Measurements from ENCODE around the gene HLA-DPB1.
"Not testable (repeated sequence)": the region's sequence is repeated elsewhere in the genome, so short reads cannot be mapped to it uniquely, and the experiment has no call there.

Gene HLA-DPB1

DNA sequence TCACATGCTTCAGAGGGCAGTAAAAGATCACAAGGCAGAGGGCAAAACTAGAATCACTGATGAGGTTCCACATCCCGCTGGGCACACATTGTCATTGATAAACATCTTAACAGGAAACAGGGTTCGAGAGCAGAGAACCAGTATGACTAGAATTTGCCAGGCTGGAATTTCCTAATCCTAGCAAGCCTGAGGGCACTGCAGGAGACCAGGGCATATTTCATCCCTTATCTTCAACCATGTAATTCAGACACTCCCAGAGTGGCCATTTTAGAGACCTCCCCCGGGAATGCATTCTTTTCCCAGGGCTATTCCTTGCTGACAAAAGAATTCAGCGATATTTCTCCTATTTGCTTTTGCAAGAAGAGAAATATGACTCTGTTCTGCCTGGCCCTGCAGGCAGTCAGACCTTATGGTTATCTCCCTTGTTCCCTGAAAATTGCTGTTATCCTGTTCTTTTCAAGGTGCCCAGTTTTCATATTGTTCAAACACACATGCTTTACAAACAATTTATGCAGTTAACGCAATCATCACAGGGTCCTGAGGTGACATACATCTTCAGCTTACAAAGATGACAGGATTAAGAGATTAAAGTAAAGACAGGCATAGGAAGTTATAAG lies 25.4 kb downstream of the HLA-DPB1 start:
- not testable (repeated sequence) for H2AFZ ChIP-seq (ENCODE audit: low read length); DNase-seq (ENCODE audit: low spot score)
- no CpG with 5 or more reads among the region's 5 CpGs for WGBS, 2 donors (ENCODE audit: extremely low coverage in 2 of 2, insufficient read length in 2 of 2, insufficient replicate concordance in 1 of 2)

DNA sequence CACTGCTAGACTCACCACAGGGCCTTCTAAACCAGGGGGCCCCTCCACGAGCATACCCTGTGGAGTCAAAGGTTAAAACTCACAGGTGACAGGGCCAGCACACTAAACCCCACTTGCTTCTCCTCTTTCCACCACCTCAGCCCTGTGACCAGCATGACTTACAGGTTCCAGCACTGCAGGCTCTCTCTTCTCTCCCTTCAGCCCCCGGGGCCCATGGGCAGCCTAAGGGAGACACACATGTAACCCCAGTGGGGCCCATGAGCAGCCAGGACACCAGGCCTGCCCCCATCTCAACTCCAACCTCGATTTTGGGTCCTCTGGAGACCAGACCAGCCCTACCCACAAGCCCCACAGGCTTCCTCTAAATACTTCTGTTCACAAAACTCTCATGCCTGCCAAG lies 28.0 kb downstream of the HLA-DPB1 start:
- Histone ChIP-seq H3K4ac (ENCODE audit: low read length) (no peak overlapping the region), H4K8ac (ENCODE audit: low read depth, low read length) (no peak overlapping the region), H3K79me1 (ENCODE audit: low read depth, low read length) (no peaks in the 10 kb centered on the region), H2AFZ (ENCODE audit: low read length) (no peak overlapping the region), H3K14ac (ENCODE audit: low read length) (no peak overlapping the region), H3K18ac (ENCODE audit: low read length) (no peak overlapping the region), H3K4me2 (ENCODE audit: insufficient read depth, low read length, poor library complexity, severe bottlenecking) (no peak overlapping the region), H2BK5ac (ENCODE audit: low read length) (no peak overlapping the region), H3K27ac (replicated peaks; ENCODE audit: low read length) (no peak overlapping the region), H2BK12ac (ENCODE audit: low read length) (no peak overlapping the region), H3K9me3 (replicated peaks in 1 of 2; ENCODE audit: control insufficient read depth in 2 of 2, insufficient read depth in 1 of 2, low read depth in 1 of 2, low read length in 2 of 2) (peaks cover 0 to 5% of the 10 kb centered on the region in 2 donors), H3K36me3 (replicated peaks in 1 of 2; ENCODE audit: control insufficient read depth in 2 of 2, insufficient read depth in 2 of 2, low read length in 2 of 2) (no peaks in the 10 kb centered on the region), H2BK120ac (ENCODE audit: low read depth, low read length) (no peak overlapping the region), H3K23ac (ENCODE audit: low read depth, low read length, poor library complexity) (no peak overlapping the region), H3K9ac (ENCODE audit: low read depth, low read length, poor library complexity) (no peak overlapping the region), H2BK15ac (ENCODE audit: low read length) (no peak overlapping the region), H3K4me3 (ENCODE audit: low read length in 2 of 2) (no peak overlapping the region), H3K4me1 (ENCODE audit: control insufficient read depth in 2 of 2, insufficient read depth in 1 of 2, low read depth in 1 of 2, low read length in 2 of 2) (no peaks in the 10 kb centered on the region), H2AK5ac (ENCODE audit: low read depth, low read length) (no peak overlapping the region), H3K27me3 (ENCODE audit: control insufficient read depth in 3 of 3, insufficient read depth in 3 of 3, low read depth in 1 of 3, low read length in 3 of 3) (peaks cover 0 to 24% (median 0%) of the 10 kb centered on the region in 3 experiments), H4K91ac (ENCODE audit: low read depth, low read length, poor library complexity) (no peak overlapping the region)
- no peak for DNase-seq (ENCODE audit: low spot score)
- no CpG with 5 or more reads among the region's 3 CpGs for WGBS, 2 donors (ENCODE audit: extremely low coverage in 2 of 2, insufficient read length in 2 of 2, insufficient replicate concordance in 1 of 2)

More for the DNA sequence above, 25.4 kb downstream of the HLA-DPB1 start:
- not testable (repeated sequence) for H3K4me3 ChIP-seq (ENCODE audit: low read length in 2 of 2); H3K14ac ChIP-seq (ENCODE audit: low read length); H3K79me1 ChIP-seq (ENCODE audit: low read depth, low read length); H2AK5ac ChIP-seq (ENCODE audit: low read depth, low read length); H2BK15ac ChIP-seq (ENCODE audit: low read length); H4K91ac ChIP-seq (ENCODE audit: low read depth, low read length, poor library complexity); H3K18ac ChIP-seq (ENCODE audit: low read length); H2BK5ac ChIP-seq (ENCODE audit: low read length); H3K4me1 ChIP-seq (ENCODE audit: control insufficient read depth in 2 of 2, insufficient read depth in 1 of 2, low read depth in 1 of 2, low read length in 2 of 2); H3K23ac ChIP-seq (ENCODE audit: low read depth, low read length, poor library complexity); H2BK12ac ChIP-seq (ENCODE audit: low read length); H3K36me3 ChIP-seq (replicated peaks in 1 of 2; ENCODE audit: control insufficient read depth in 2 of 2, insufficient read depth in 2 of 2, low read length in 2 of 2); H3K9me3 ChIP-seq (replicated peaks in 1 of 2; ENCODE audit: control insufficient read depth in 2 of 2, insufficient read depth in 1 of 2, low read depth in 1 of 2, low read length in 2 of 2); H3K4ac ChIP-seq (ENCODE audit: low read length); H3K4me2 ChIP-seq (ENCODE audit: insufficient read depth, low read length, poor library complexity, severe bottlenecking); H2BK120ac ChIP-seq (ENCODE audit: low read depth, low read length); H3K27me3 ChIP-seq (ENCODE audit: control insufficient read depth in 3 of 3, insufficient read depth in 3 of 3, low read depth in 1 of 3, low read length in 3 of 3); H3K9ac ChIP-seq (ENCODE audit: low read depth, low read length, poor library complexity); H4K8ac ChIP-seq (ENCODE audit: low read depth, low read length); H3K27ac ChIP-seq (replicated peaks; ENCODE audit: low read length)

DNA sequence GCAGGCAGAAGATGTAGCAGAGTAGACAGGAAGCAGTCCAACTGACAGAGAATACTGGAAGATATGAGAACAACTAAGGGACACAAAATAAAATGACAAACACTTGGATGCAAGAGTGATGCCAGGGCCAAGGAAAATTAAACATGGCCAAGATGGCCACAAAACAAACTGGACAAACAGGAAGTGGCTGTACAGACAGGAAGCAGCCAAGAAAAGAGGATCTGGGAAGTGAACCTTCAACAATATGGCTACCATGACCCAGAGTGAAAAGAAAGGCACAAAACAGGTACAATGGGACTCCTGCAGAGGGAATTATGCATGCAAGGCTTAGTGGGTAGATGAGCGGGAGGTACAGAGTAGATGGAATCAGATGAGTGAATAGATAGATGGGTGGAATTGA lies 29.1 kb downstream of the HLA-DPB1 start:
- Histone ChIP-seq H2BK12ac (ENCODE audit: low read length) (no peak overlapping the region), H3K4me1 (ENCODE audit: control insufficient read depth in 2 of 2, insufficient read depth in 1 of 2, low read depth in 1 of 2, low read length in 2 of 2) (no peaks in the 10 kb centered on the region), H3K18ac (ENCODE audit: low read length) (no peak overlapping the region), H3K36me3 (replicated peaks in 1 of 2; ENCODE audit: control insufficient read depth in 2 of 2, insufficient read depth in 2 of 2, low read length in 2 of 2) (no peaks in the 10 kb centered on the region), H3K9me3 (replicated peaks in 1 of 2; ENCODE audit: control insufficient read depth in 2 of 2, insufficient read depth in 1 of 2, low read depth in 1 of 2, low read length in 2 of 2) (peaks cover 0 to 5% of the 10 kb centered on the region in 2 donors), H4K91ac (ENCODE audit: low read depth, low read length, poor library complexity) (no peak overlapping the region), H3K23ac (ENCODE audit: low read depth, low read length, poor library complexity) (no peak overlapping the region), H2AFZ (ENCODE audit: low read length) (peak overlapping the region; percentile 77), H3K4ac (ENCODE audit: low read length) (no peak overlapping the region), H3K27me3 (ENCODE audit: control insufficient read depth in 3 of 3, insufficient read depth in 3 of 3, low read depth in 1 of 3, low read length in 3 of 3) (peaks cover 0 to 32% (median 0%) of the 10 kb centered on the region in 3 experiments), H3K79me1 (ENCODE audit: low read depth, low read length) (no peaks in the 10 kb centered on the region), H2AK5ac (ENCODE audit: low read depth, low read length) (no peak overlapping the region), H3K9ac (ENCODE audit: low read depth, low read length, poor library complexity) (no peak overlapping the region), H3K27ac (replicated peaks; ENCODE audit: low read length) (no peak overlapping the region), H3K4me3 (ENCODE audit: low read length in 2 of 2) (no peak overlapping the region), H2BK120ac (ENCODE audit: low read depth, low read length) (no peak overlapping the region), H4K8ac (ENCODE audit: low read depth, low read length) (no peak overlapping the region), H3K14ac (ENCODE audit: low read length) (no peak overlapping the region), H2BK15ac (ENCODE audit: low read length) (no peak overlapping the region), H2BK5ac (ENCODE audit: low read length) (no peak overlapping the region), H3K4me2 (ENCODE audit: insufficient read depth, low read length, poor library complexity, severe bottlenecking) (no peak overlapping the region)
- no CpG with 5 or more reads among the region's 1 CpG for WGBS, 2 donors (ENCODE audit: extremely low coverage in 2 of 2, insufficient read length in 2 of 2, insufficient replicate concordance in 1 of 2)
- no peak for DNase-seq (ENCODE audit: low spot score)

DNA sequence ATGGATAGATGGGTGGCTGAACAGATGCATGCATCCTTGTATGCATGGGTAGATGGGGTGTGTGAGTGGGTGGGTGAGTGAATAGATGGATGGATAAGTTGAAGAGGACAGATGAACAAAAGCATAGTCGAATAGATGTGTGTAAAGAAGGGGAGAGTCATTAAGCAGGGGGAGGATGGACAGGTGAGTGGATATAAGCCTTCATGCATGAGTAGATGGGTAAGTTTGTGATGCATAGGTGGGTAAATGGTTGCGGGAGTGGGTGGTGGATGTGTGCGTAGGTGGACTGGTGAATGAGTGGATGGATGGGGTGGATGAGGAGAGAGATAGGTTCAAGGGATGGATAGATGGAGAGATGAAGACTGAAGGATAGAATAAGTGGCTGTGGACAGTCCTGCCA lies 29.6 kb downstream of the HLA-DPB1 start:
- Histone ChIP-seq H3K9ac (ENCODE audit: low read depth, low read length, poor library complexity) (no peak overlapping the region), H4K91ac (ENCODE audit: low read depth, low read length, poor library complexity) (no peak overlapping the region), H3K4me1 (ENCODE audit: control insufficient read depth in 2 of 2, insufficient read depth in 1 of 2, low read depth in 1 of 2, low read length in 2 of 2) (no peaks in the 10 kb centered on the region), H3K27me3 (ENCODE audit: control insufficient read depth in 3 of 3, insufficient read depth in 3 of 3, low read depth in 1 of 3, low read length in 3 of 3) (peaks cover 0 to 32% (median 0%) of the 10 kb centered on the region in 3 experiments), H2BK12ac (ENCODE audit: low read length) (no peak overlapping the region), H2BK15ac (ENCODE audit: low read length) (no peak overlapping the region), H4K8ac (ENCODE audit: low read depth, low read length) (no peak overlapping the region), H3K23ac (ENCODE audit: low read depth, low read length, poor library complexity) (no peak overlapping the region), H2BK120ac (ENCODE audit: low read depth, low read length) (no peak overlapping the region), H3K36me3 (replicated peaks in 1 of 2; ENCODE audit: control insufficient read depth in 2 of 2, insufficient read depth in 2 of 2, low read length in 2 of 2) (no peaks in the 10 kb centered on the region), H3K4me3 (ENCODE audit: low read length in 2 of 2) (no peak overlapping the region), H3K9me3 (replicated peaks in 1 of 2; ENCODE audit: control insufficient read depth in 2 of 2, insufficient read depth in 1 of 2, low read depth in 1 of 2, low read length in 2 of 2) (peaks cover 0 to 5% of the 10 kb centered on the region in 2 donors), H3K4me2 (ENCODE audit: insufficient read depth, low read length, poor library complexity, severe bottlenecking) (no peak overlapping the region), H3K79me1 (ENCODE audit: low read depth, low read length) (no peaks in the 10 kb centered on the region), H3K4ac (ENCODE audit: low read length) (no peak overlapping the region), H3K27ac (replicated peaks; ENCODE audit: low read length) (no peak overlapping the region), H3K18ac (ENCODE audit: low read length) (no peak overlapping the region), H3K14ac (ENCODE audit: low read length) (no peak overlapping the region), H2AFZ (ENCODE audit: low read length) (no peak overlapping the region), H2AK5ac (ENCODE audit: low read depth, low read length) (no peak overlapping the region), H2BK5ac (ENCODE audit: low read length) (no peak overlapping the region)
- 100% methylated on average over 3 of the region's 3 CpGs; no CpG with 5 or more reads in 1 of the 2 donors for WGBS, 2 donors (ENCODE audit: extremely low coverage in 2 of 2, insufficient read length in 2 of 2, insufficient replicate concordance in 1 of 2)
- no peak for DNase-seq (ENCODE audit: low spot score)

Data from neuronal stem cell (in vitro differentiated cells).